ENCODE measurements around the gene ERRFI1. TPM values are rescaled to one million over a fixed set of nuclear protein-coding genes. Genes with fewer than 3 reads are reported as not detected.

ERRFI1 gene
- total RNA-seq, 1 experiment from 2014 or later = 42.6 TPM

DNA sequence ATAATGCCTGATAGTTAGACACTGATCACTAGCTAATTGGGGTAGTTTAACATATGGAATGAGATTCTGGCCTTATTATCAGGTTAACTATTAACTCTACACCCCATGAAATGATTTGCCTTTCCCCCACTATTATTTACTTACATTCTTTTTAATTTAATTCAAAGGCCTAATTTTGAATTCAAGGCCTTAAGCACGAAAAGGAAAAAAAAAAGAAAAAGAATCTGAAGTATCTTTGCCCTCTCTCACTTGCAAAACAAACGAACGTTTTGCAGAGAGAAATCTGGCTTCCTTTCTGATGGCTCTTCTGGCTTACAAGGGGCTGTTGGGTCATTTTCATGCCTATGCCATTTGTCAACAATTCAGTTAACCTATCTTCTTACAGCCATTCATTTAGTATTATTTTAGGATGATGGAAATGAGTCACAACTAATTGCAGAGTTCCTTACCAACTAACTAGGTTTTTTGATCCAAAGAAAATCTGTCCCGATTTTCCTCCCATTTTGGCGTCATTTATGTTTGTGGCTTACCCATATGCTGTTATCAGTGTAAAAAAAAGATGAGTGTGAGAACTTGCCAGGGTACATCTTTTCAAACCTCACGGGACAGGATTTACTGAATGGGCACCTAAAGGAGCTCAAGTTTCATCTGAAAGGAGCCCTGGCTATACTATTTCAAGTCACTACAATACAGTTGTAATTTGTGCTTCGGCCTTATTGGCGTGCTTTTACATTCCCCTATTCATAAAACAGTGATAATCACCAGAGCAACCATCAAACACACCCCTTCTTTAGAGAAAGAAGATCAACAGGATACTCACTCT, 1.9 kb upstream of the ERRFI1 start:
- no peak for DNase-seq
- Histone ChIP-seq H3K27me3 (ENCODE audit: control insufficient read depth, insufficient read depth, low read length) (peaks cover 5% of the 10 kb centered on the region), H3K36me3 (replicated peaks; ENCODE audit: control insufficient read depth, insufficient read depth, low read length) (no peaks in the 10 kb centered on the region), H3K4me3 (ENCODE audit: insufficient read depth, low read depth, low read length) (no peak overlapping the region)

DNA sequence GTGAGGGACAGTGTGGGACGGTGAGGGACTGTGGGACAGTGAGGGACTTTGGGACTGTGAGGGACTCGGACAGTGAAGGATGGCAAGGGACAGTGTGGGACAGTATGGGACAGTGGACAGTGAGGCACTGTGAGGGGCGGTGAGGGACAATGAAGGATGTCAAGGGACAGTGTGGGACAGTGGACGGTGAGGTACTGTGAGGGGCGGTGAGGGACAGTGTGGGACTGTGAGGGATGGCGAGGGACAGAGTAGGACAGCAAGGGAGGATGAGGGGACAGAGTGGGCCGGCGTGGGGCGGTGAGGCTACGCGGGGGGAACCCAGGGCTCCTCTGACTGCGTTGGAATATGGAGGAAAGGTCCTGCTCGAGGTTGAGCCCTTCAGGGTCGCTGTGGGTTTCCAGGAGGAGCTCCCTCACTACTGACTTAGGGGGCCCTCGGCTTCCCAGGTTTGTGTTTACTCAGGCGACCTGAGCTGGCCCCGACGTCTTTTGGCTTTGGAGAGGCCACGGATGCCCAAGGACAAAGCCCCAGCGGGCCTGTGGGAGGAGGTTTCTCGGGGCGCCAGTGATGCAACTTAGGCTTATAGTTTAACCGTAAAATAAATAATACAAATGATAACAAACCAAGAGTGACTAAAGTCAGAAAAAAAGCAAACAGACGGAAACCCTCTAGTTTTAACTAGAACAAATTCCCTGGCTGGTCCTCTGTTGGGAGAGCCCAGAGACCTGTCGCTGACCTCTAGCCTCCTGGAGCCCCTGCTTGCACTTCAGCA, 1.1 kb upstream of the ERRFI1 start:
- Histone ChIP-seq H3K27me3 (ENCODE audit: control insufficient read depth, insufficient read depth, low read length) (peaks cover 5% of the 10 kb centered on the region), H3K36me3 (replicated peaks; ENCODE audit: control insufficient read depth, insufficient read depth, low read length) (no peaks in the 10 kb centered on the region), H3K4me3 (ENCODE audit: insufficient read depth, low read depth, low read length) (peak overlapping the region; percentile 79)
- DNase-seq = peak; percentile 54

DNA sequence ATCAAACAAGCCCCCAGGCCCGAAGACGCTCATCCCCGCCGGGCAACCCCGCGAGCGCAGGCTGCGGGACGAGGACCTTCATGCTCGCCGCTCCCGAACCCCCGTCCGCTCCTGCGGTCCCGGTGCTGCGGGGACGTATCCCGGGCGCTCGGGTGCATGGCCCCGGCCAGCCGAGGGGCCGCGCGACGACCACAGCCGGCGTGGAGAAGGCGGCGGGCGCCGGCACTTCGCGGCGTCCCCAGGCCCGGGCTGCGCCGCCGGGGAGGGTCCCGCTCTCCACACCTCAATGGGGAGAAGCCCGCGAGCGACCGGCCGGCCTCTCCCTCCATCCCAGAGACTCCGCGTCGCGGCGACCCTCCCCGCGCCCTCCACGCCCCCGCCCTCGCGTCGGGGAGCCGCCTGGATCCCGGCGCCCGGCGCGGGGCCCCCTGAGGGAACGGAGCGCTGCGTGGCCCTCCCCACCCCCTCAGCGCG, 401 bp downstream of the ERRFI1 start:
- Histone ChIP-seq H3K27me3 (ENCODE audit: control insufficient read depth, insufficient read depth, low read length) (peaks cover 5% of the 10 kb centered on the region), H3K36me3 (replicated peaks; ENCODE audit: control insufficient read depth, insufficient read depth, low read length) (no peaks in the 10 kb centered on the region), H3K4me3 (ENCODE audit: insufficient read depth, low read depth, low read length) (peak overlapping the region; percentile 79)
- DNase-seq = no peak

DNA sequence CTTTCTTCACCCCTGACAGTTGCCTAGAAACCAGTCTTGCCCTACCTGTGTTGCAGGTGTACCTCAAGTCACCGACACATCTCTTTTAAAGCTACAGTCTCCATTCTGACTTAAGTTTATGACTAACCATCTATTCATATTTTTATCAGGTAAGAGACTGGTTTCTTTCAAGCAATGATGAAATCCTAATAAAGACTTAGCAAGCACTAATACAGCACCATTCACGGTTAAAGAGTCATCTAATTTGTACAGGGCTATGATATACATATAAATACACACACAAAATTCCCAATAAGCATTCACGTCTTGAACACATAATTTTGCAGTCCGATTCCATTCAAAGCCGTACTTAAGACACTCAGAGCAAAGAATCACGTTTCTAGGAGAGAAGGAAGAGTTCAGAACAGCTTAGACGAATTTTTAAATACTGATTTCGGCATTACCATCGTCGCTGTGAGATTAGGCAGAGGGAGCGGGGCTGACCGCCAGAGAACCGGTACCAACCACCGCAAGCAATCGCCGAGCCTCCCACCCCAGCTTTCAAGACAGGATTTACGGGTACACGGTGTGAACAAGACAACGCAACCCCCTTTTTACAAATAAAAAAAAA, 943 bp downstream of the ERRFI1 start:
- Histone ChIP-seq H3K27me3 (ENCODE audit: control insufficient read depth, insufficient read depth, low read length) (peaks cover 5% of the 10 kb centered on the region), H3K4me3 (ENCODE audit: insufficient read depth, low read depth, low read length) (peak overlapping the region; percentile 79), H3K36me3 (replicated peaks; ENCODE audit: control insufficient read depth, insufficient read depth, low read length) (no peaks in the 10 kb centered on the region)
- DNase-seq = no peak

DNA sequence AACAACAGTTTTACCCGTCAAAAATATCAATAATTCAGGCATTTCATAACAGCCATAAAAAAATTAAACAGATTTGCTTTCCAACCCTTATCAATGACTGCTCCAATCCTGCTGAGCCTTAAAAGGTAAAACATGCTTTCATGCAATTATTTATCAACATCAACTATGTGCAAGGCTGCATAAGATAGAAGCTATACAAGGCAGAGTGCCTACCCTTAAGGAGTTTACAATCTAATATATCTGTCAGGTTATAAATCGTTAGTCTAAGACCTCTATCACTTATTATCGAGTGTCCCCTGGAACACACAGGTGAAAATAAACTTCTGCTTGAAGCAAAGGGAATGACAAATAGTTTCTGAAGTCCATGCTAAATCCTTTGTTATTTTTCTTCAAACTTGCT, 1.8 kb downstream of the ERRFI1 start:
- H3K4me3 ChIP-seq (ENCODE audit: insufficient read depth, low read depth, low read length) = peak overlapping the region; percentile 0; the same call in 1 of the 2 replicates
- no peaks in the 10 kb centered on the region for H3K36me3 ChIP-seq (replicated peaks; ENCODE audit: control insufficient read depth, insufficient read depth, low read length)
- H3K27me3 ChIP-seq (ENCODE audit: control insufficient read depth, insufficient read depth, low read length) = peaks cover 5% of the 10 kb centered on the region
- no peak for DNase-seq

DNA sequence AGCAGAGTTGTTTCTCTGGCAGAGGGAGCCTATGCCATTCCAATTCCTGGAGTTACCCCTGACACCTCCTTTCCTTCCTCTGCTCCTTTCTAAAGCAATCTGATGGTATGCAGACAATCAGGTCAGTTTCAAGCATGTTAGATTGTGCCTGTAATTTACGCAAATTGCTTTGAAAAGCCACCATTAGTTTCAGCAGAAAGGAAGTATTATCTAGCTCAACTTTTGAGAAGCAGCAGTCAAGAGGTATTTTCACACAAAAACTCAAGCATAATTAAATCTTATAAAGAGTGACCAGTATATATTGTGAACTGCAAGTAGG, 2.2 kb downstream of the ERRFI1 start:
- Histone ChIP-seq H3K27me3 (ENCODE audit: control insufficient read depth, insufficient read depth, low read length) (peaks cover 5% of the 10 kb centered on the region), H3K4me3 (ENCODE audit: insufficient read depth, low read depth, low read length) (no peak overlapping the region; the same call in 1 of the 2 replicates), H3K36me3 (replicated peaks; ENCODE audit: control insufficient read depth, insufficient read depth, low read length) (no peaks in the 10 kb centered on the region)
- no peak for DNase-seq

DNA sequence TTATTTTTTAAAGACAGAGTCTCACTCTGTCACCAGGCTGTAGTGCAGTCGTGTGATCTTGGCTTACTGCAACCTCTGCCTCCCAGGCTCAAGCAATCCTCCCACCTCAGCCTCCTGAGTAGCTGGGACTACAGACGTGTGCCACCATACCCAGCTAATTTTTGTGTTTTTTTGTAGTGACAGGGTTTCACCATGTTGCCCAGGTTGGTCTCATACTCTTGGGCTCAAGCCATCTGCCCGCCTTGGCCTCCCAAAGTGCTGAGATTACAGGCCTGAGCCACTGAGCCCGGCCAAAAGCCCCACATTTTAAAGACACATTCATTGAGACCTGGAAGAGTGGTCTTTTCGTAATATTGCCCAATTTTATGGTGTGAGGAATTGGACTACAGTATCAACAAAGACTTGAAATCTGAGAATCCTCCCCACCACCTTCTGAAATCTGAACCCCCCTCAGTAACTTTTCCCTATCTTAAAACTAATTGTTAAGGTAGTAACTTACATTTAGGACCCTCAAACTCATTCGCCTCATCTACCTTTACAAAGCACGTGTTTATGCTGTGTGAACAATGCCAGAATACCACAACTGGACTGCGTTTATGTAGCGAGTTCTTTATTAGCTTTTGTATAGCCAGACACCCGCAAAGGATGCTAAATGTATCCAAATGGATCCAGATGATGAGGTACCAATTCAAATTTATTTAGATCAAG, 2.7 kb downstream of the ERRFI1 start:
- no peak for DNase-seq
- Histone ChIP-seq H3K36me3 (replicated peaks; ENCODE audit: control insufficient read depth, insufficient read depth, low read length) (no peaks in the 10 kb centered on the region), H3K4me3 (ENCODE audit: insufficient read depth, low read depth, low read length) (no peak overlapping the region), H3K27me3 (ENCODE audit: control insufficient read depth, insufficient read depth, low read length) (peaks cover 5% of the 10 kb centered on the region)

DNA sequence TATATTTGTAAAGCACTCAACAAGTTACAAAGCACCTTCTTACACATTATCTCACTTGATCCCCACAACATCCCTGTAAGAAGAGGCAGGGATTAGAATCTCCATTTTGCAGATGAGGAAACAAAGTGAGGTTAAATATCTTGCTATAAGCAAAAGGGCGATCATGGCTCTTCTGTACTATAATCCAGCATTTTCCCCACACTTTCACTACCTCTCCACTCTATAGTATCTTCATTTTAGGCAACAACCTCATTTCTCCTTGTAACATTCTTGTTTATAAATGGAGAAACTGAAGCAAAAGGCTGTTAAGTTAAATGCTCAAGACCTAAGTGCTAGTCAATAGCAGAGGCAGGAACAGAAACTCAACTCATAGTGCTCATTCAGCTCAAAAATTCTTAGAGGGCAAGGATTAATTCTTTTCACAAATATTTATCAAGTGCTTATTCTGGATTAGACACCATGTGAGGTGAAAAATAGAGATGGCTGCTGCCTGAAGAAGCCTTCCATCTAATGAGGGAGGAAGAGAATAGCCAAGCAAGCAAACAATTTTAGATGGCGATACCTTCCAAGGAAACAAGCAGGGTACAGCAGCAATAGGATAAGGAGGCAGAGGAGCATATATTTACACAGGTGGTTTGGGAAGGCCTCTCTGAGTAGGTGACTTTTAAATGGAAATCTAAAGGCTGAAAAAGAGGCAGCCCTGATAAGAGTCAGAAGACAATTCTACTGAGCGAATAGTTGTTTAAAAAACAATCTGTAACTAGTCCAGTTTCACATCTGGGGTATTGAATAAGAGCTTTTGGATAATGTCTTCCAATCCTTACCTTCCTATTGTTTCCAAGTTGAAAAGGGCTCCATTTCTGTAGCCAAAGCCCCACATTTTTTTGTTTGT, 3.5 kb downstream of the ERRFI1 start:
- peaks cover 5% of the 10 kb centered on the region for H3K27me3 ChIP-seq (ENCODE audit: control insufficient read depth, insufficient read depth, low read length)

DNA sequence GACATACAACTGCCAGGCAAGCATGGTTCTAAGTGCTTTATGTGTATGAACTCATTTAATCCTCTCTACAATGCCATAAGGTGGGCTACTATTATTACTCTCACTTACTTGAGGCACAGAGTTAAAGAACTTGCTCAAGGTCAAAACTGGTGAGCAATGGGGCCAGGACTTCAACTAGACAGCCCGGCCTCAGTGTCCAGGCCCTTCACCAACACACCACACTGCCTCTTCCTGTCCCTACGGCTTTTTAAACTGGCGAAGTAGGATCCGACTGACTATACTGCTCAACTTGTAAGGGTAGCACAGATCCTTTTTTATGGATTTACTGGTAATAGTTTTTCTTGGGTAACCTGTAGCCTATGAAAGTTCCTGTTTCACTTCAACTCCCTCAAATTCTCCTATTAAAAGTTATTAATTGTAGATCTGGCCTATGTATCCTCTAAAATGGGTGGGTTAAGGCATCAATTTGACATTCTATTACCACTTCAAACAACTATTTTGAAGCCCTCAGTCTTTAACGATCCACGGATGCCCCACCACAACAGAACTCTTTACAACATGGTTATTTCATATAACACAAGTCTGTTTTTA, 4.3 kb downstream of the ERRFI1 start:
- H3K36me3 ChIP-seq (replicated peaks; ENCODE audit: control insufficient read depth, insufficient read depth, low read length) = no peaks in the 10 kb centered on the region
- no peak for DNase-seq
- peaks cover 3% of the 10 kb centered on the region for H3K27me3 ChIP-seq (ENCODE audit: control insufficient read depth, insufficient read depth, low read length)
- H3K4me3 ChIP-seq (ENCODE audit: insufficient read depth, low read depth, low read length) = no peak overlapping the region

More for the DNA sequence above, 3.5 kb downstream of the ERRFI1 start:
- Histone ChIP-seq H3K4me3 (ENCODE audit: insufficient read depth, low read depth, low read length) (no peak overlapping the region), H3K36me3 (replicated peaks; ENCODE audit: control insufficient read depth, insufficient read depth, low read length) (no peaks in the 10 kb centered on the region)
- DNase-seq = no peak

DNA sequence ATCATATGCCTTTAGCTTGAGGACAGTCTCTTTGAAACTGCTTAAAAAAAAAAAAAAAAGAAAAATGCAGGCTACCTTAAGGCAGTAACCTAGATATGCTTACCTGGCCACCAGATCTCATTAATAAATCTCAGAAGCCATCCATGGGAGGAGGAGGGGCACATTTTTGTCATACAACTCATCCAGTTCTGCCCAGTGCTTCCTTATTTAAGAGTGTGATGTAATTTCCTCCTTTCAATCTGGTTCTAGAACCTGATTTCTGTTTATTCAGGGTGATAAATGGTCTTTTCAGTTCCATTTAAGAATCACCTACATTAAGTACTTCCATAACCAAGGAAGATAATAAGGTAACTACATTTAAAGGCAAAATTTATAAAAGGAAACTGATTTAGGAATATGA, 6.1 kb downstream of the ERRFI1 start:
- Histone ChIP-seq H3K27me3 (ENCODE audit: control insufficient read depth, insufficient read depth, low read length) (no peaks in the 10 kb centered on the region), H3K36me3 (replicated peaks; ENCODE audit: control insufficient read depth, insufficient read depth, low read length) (peaks cover 2% of the 10 kb centered on the region; the same call in 1 of the 2 replicates), H3K4me3 (ENCODE audit: insufficient read depth, low read depth, low read length) (no peak overlapping the region)
- no peak for DNase-seq

DNA sequence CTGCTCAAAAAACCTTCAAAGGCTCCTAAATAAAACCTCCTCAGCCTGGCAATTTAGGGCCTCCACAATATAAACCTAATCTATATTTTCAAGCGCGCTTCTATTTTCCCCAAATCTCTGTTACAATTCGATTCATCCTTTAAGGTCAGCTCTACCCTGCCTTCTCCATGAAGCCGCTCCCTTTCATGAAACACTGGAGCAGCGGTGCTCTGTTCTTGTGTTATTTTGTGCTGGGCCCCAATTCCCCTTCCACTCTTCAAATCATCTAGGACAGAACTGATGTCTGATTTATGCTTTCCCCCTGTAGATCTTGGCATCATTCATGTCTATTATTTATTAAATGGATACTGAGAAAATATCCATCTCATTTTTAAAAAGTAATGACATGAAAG, 6.9 kb downstream of the ERRFI1 start:
- Histone ChIP-seq H3K36me3 (replicated peaks; ENCODE audit: control insufficient read depth, insufficient read depth, low read length) (peaks cover 7% of the 10 kb centered on the region), H3K4me3 (ENCODE audit: insufficient read depth, low read depth, low read length) (no peak overlapping the region), H3K27me3 (ENCODE audit: control insufficient read depth, insufficient read depth, low read length) (no peaks in the 10 kb centered on the region)
- DNase-seq = no peak

DNA sequence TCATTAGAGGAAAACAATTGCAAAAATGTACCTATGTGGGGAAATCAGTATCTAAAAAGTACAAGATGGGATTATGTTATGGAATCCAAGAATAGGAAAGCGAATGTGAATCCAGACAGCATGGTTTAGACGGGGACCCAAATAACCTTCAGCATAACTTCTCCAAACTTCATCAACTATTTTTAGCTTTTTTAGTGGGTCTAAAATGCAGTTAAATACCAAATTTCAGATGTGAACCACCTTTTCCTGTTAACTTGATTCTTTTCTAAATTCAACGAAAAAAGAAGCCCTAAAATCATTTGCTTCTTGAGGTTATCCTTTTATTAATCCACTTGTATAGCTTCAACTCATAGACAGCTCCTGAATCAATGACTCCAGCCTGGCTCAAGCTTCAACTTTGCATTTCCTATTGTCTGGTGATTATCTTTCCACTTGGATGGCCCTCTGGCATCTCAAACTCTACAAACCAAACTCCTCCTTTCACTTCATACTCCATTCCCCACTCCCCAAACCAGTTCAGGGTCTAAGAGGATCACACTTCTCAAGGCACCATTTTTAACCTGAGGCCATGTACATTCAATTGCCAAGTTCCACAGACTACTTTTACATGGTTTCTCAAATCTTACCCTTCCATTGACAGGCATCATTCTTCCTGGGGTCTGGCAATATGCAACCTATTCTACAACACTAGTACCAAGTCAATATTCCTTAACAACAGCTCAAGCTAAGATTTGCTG, 7.4 kb downstream of the ERRFI1 start:
- no peak for DNase-seq
- Histone ChIP-seq H3K27me3 (ENCODE audit: control insufficient read depth, insufficient read depth, low read length) (no peaks in the 10 kb centered on the region), H3K36me3 (replicated peaks; ENCODE audit: control insufficient read depth, insufficient read depth, low read length) (peaks cover 13% of the 10 kb centered on the region), H3K4me3 (ENCODE audit: insufficient read depth, low read depth, low read length) (no peak overlapping the region)

Data from H7 (cell line).